ENCODE results near the gene P4HB.

P4HB gene

GRCh38 chr17:81898029-81898866 lies 37.9 kb upstream of the P4HB start:
- DNase-seq (ENCODE audit: low spot score): no peak

- DNase-seq (ENCODE audit: low spot score): no peak
Measured at GRCh38 chr17:81895400-81895799, 35.1 kb upstream of the P4HB start.

GRCh38 chr17:81891303-81891552 lies 30.9 kb upstream of the P4HB start:
- DNase-seq (ENCODE audit: low spot score): no peak

- DNase-seq (ENCODE audit: low spot score): no peak
Measured at GRCh38 chr17:81890447-81891302, 30.3 kb upstream of the P4HB start.

GRCh38 chr17:81889602-81890001 lies 29.3 kb upstream of the P4HB start:
- DNase-seq (ENCODE audit: low spot score): no peak

- no peak for DNase-seq (ENCODE audit: low spot score)
Measured at GRCh38 chr17:81888988-81889595, 28.8 kb upstream of the P4HB start.

GRCh38 chr17:81888105-81888987 lies 28.0 kb upstream of the P4HB start:
- no peak for DNase-seq (ENCODE audit: low spot score)

GRCh38 chr17:81885869-81886548 lies 25.7 kb upstream of the P4HB start:
- no peak for DNase-seq (ENCODE audit: low spot score)

GRCh38 chr17:81885454-81885853 lies 25.1 kb upstream of the P4HB start:
- DNase-seq (ENCODE audit: low spot score): no peak

GRCh38 chr17:81884968-81885367 lies 24.6 kb upstream of the P4HB start:
- DNase-seq (ENCODE audit: low spot score): no peak

GRCh38 chr17:81884520-81884919 lies 24.2 kb upstream of the P4HB start:
- no peak for DNase-seq (ENCODE audit: low spot score)

GRCh38 chr17:81879121-81879520 lies 18.8 kb upstream of the P4HB start:
- DNase-seq (ENCODE audit: low spot score): no peak

GRCh38 chr17:81878294-81878693 lies 18.0 kb upstream of the P4HB start:
- DNase-seq (ENCODE audit: low spot score): no peak

GRCh38 chr17:81877569-81877968 lies 17.2 kb upstream of the P4HB start:
- no peak for DNase-seq (ENCODE audit: low spot score)

- DNase-seq (ENCODE audit: low spot score): peak; percentile 91
Measured at GRCh38 chr17:81871387-81872230, 11.3 kb upstream of the P4HB start.

GRCh38 chr17:81870981-81871386 lies 10.6 kb upstream of the P4HB start, which contains the start of gene ARHGDIA:
ARHGDIA (minus strand) TSS chr17:81871337; CDS start chr17:81869930, 1,407 bp downstream.
- DNase-seq (ENCODE audit: low spot score): no peak

- peak; percentile 67 for DNase-seq (ENCODE audit: low spot score)
Measured at GRCh38 chr17:81870131-81870980, 10.0 kb upstream of the P4HB start.

- DNase-seq (ENCODE audit: low spot score): no peak
Measured at GRCh38 chr17:81869221-81870130, 9.1 kb upstream of the P4HB start.
